Endothelial cell of umbilical vein (primary cell): Measurements from ENCODE around the gene NRP2. TPM values are rescaled to one million over a fixed set of nuclear protein-coding genes. Genes with fewer than 3 reads are reported as not detected.

Source experiments
- BruUV-seq: library from RNA; stranded (reverse); fragments of 400-500 nt; replicated peaks from 2 replicates; lab custom pipeline; 2021; lab: Mats Ljungman, UMichigan
- CTCF ChIA-PET: fragments of 300-600, 350-600 bp; sonication (Branson Sonifier 250); formaldehyde crosslinking; loops from one replicate; lab custom pipeline; 2021; ENCODE audit warnings: antibody characterized with exemption, inconsistent platforms; lab: Charles Lee
- POLR2A ChIA-PET: fragments of 300-600, 350-600 bp; sonication (Branson Sonifier 250); formaldehyde crosslinking; loops from one replicate; lab custom pipeline; 2021; ENCODE audit warnings: antibody characterized with exemption, inconsistent platforms; lab: Charles Lee
- DNase-seq: peaks from one replicate; pipeline ENCODE4 v3.0.0-alpha.2; 2011; ENCODE audit warnings: low read depth, low spot score
- FAIRE-seq: peaks from 2 replicates; lab custom pipeline; 2011; peaks lifted over from hg19 to GRCh38; lab: Jason Lieb, UNC
- H2AFZ ChIP-seq: 2 replicates; pipeline ENCODE4 v1.6.0; 2012; ENCODE audit warnings: low read depth, low read length, control low read depth, inconsistent platforms
- H3K27ac ChIP-seq: 2 replicates; pipeline ENCODE4 v1.5.1; 2011; ENCODE audit warnings: low read depth, mild to moderate bottlenecking, control low read depth, low read length, moderate library complexity; ENCODE audit not compliant: insufficient read depth
- H3K27me3 ChIP-seq, 2 experiments: 2 replicates each; pipeline versions ENCODE4 v1.6.0 to v1.6.1; 2011; ENCODE audit warnings: low read length in 2 of 2, mixed read lengths in 1 of 2; ENCODE audit not compliant: control insufficient read depth in 2 of 2, insufficient read depth in 2 of 2
- H3K36me3 ChIP-seq, 2 experiments: 2 replicates in 1 of 2; 3 replicates in 1 of 2; pipeline ENCODE4 v1.5.1; 2011; ENCODE audit warnings: low read length in 2 of 2, mild to moderate bottlenecking in 1 of 2, moderate library complexity in 1 of 2; ENCODE audit not compliant: control insufficient read depth in 2 of 2, insufficient read depth in 2 of 2; ENCODE audit errors: extremely low read depth in 1 of 2
- H3K4me1 ChIP-seq: 3 replicates; pipeline ENCODE4 v1.5.1; 2011; ENCODE audit warnings: mild to moderate bottlenecking, low read length; ENCODE audit not compliant: control insufficient read depth, insufficient read depth; ENCODE audit errors: extremely low read depth
- H3K4me2 ChIP-seq: 2 replicates; pipeline ENCODE4 v1.6.1; 2011; ENCODE audit warnings: low read length, control low read depth, mixed read lengths; ENCODE audit not compliant: insufficient read depth
- H3K4me3 ChIP-seq, 3 experiments: fragments of 200-600 bp in 1 of 3; sonication (generic), shearing (Covaris generic) in 1 of 3; replicated peaks in 1 of 3; 2 replicates each; pipeline ENCODE4 v1.5.1; 2011 to 2016; ENCODE audit warnings: control low read depth in 3 of 3, low read length in 3 of 3, mild to moderate bottlenecking in 2 of 3, inconsistent platforms in 1 of 3, low read depth in 1 of 3, moderate library complexity in 1 of 3; ENCODE audit not compliant: insufficient read depth in 1 of 3
- H3K79me2 ChIP-seq: 2 replicates; pipeline ENCODE4 v1.6.0; 2012; ENCODE audit warnings: low read length, inconsistent platforms; ENCODE audit not compliant: control insufficient read depth, insufficient read depth
- H3K9ac ChIP-seq: replicated peaks from 2 replicates; pipeline ENCODE3; 2011; ENCODE audit warnings: low read length, control low read depth; ENCODE audit not compliant: insufficient read depth; ENCODE audit errors: extremely low read depth
- H3K9me1 ChIP-seq: replicated peaks from 3 replicates; pipeline ENCODE4 v1.6.0; 2011; ENCODE audit warnings: mild to moderate bottlenecking, low read length; ENCODE audit not compliant: control insufficient read depth, insufficient read depth; ENCODE audit errors: extremely low read depth
- H3K9me3 ChIP-seq: replicated peaks from 2 replicates; pipeline ENCODE4 v1.5.1; 2012; ENCODE audit warnings: low read length, inconsistent platforms; ENCODE audit not compliant: control insufficient read depth, insufficient read depth
- H4K20me1 ChIP-seq: replicated peaks from 2 replicates; pipeline ENCODE3; 2011; ENCODE audit warnings: mild to moderate bottlenecking, low read length; ENCODE audit not compliant: control insufficient read depth, insufficient read depth; ENCODE audit errors: extremely low read depth
- EZH2 ChIP-seq: IDR thresholded peaks from 2 replicates; pipeline ENCODE4 v1.6.1; 2012; ENCODE audit warnings: borderline replicate concordance, low read depth, mild to moderate bottlenecking, moderate library complexity, low read length, inconsistent platforms; ENCODE audit not compliant: severe bottlenecking
- FOS ChIP-seq: IDR thresholded peaks from 2 replicates; pipeline ENCODE4 v1.6.1; 2011; ENCODE audit warnings: mild to moderate bottlenecking, low read length, moderate library complexity, borderline replicate concordance; ENCODE audit not compliant: insufficient read depth
- GATA2 ChIP-seq: IDR thresholded peaks from 2 replicates; pipeline ENCODE4 v1.7.0; 2011; ENCODE audit warnings: low read depth, mild to moderate bottlenecking, moderate library complexity, mixed read lengths, low read length; ENCODE audit not compliant: insufficient read length, insufficient read depth
- JUN ChIP-seq: IDR thresholded peaks from 2 replicates; pipeline ENCODE4 v1.6.1; 2011; ENCODE audit warnings: borderline replicate concordance, low read depth; ENCODE audit not compliant: insufficient read length, insufficient read depth
- MYC ChIP-seq: IDR thresholded peaks from one replicate; pipeline ENCODE4 v1.6.1; 2011; ENCODE audit warnings: mild to moderate bottlenecking, low read depth, low read length
- POLR2A ChIP-seq: IDR thresholded peaks from 2 replicates; pipeline ENCODE4 v1.6.1; 2012; ENCODE audit warnings: low read depth, mild to moderate bottlenecking, control low read depth, low read length
- POLR2AphosphoS5 ChIP-seq: IDR thresholded peaks from 2 replicates; pipeline ENCODE4 v1.6.1; 2012; ENCODE audit warnings: low read depth, mild to moderate bottlenecking, control low read depth, low read length, moderate library complexity; ENCODE audit not compliant: insufficient read depth
- dilution Hi-C: fragments of 300-500 bp; cut with MboI; formaldehyde crosslinking; loops from one replicate; pipeline ENCODE4 v1.15.0; 2019; ENCODE audit warnings: low sequenced_read_pairs; ENCODE audit not compliant: extremely low pct_ligation_motif_present
- intact Hi-C: fragments of 100-400 bp; cut with micrococcal nuclease; formaldehyde crosslinking; loops from one replicate; pipeline ENCODE4 v1.10.0; 2022
- polyA plus RNA-seq, 4 experiments: library from polyadenylated mRNA; depleted of rRNA in 3 of 4; stranded (reverse) in 3 of 4; unstranded in 1 of 4; fragments of >200 nt; gene quantifications; 2 replicates each; pipeline versions ENCODE4 v1.2.1 to v1.2.3, GENCODE V29; 2011 to 2012; ENCODE audit warnings: missing spikeins in 1 of 4
- total RNA-seq: library from RNA; stranded (reverse); gene quantifications from 2 replicates; pipeline ENCODE4 v1.2.3, GENCODE V29; 2021
- TF ChIP-seq, protein P1 (sequence below): IDR thresholded peaks from 2 replicates; pipeline ENCODE4 v1.6.1; 2011; ENCODE audit not compliant: insufficient read depth, insufficient read length
- TF ChIP-seq, protein P2 (sequence below), 2 donors: IDR thresholded peaks; 1 replicate in 1 of 2; 2 replicates in 1 of 2; pipeline ENCODE4 v1.5.1; 2011; ENCODE audit warnings: low read length in 2 of 2, mild to moderate bottlenecking in 2 of 2, moderate library complexity in 2 of 2, control low read depth in 1 of 2, inconsistent platforms in 1 of 2, low read depth in 1 of 2; ENCODE audit not compliant: insufficient read depth in 1 of 2; ENCODE audit errors: extremely low read depth in 1 of 2

The NRP2 gene
- total and polyA plus RNA-seq, 2 donors (not counting 3 experiments of a cell fraction or from before 2014, with no cell fraction given): 160 to 240 TPM

DNA sequence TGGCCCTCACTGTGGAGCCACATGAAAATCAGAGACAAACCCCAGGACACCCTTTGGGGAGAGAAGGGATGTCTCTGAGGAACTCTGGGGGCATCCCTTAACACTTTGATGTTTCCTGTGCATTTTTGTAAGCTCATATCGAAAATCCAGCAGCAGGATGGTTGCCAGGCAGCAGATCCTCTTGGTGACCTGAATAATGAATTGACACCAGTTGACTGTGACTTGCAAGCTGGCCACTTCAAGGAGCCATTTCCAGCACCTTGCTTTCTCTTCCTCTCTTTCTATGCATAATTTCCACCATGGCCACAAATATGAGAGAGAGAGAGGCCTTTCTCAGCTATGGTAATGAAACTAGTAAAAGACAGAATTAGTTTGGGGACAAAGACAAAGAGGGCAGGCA lies 91.7 kb downstream of the NRP2 start:
- no peaks in the 10 kb centered on the region for H4K20me1 ChIP-seq
- H3K36me3 ChIP-seq: peaks cover 0 to 21% of the 10 kb centered on the region in 2 experiments
- no peaks in the 10 kb centered on the region for H3K9me1 ChIP-seq
- H3K27ac ChIP-seq: no peak overlapping the region
- H3K27me3 ChIP-seq: no peaks in the 10 kb centered on the region
- ChIA-PET POLR2A (no interaction called here), CTCF (interaction anchor here (0.6 to 3.9 kb wide), 5 partner anchors 111 to 193 kb away, joined by 4 to 30 read pairs (median 9); no protein-coding TSS in a partner anchor)
- H3K4me1 ChIP-seq: peaks cover 16% of the 10 kb centered on the region
- FAIRE-seq (no peak), DNase-seq (no peak)
- dilution Hi-C loops: no loop called here
- no peak overlapping the region for H3K9ac ChIP-seq
- intact Hi-C loops: no loop called here
- TF ChIP-seq JUN: no peak
- TF ChIP-seq, protein P1, sequence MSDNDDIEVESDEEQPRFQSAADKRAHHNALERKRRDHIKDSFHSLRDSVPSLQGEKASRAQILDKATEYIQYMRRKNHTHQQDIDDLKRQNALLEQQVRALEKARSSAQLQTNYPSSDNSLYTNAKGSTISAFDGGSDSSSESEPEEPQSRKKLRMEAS: no peak
- TF ChIP-seq GATA2: no peak
- no peak for TF ChIP-seq MYC
- no peak for TF ChIP-seq POLR2AphosphoS5
- no peak for TF ChIP-seq EZH2
- no peak for TF ChIP-seq POLR2A
- TF ChIP-seq FOS: no peak
- TF ChIP-seq, protein P2, sequence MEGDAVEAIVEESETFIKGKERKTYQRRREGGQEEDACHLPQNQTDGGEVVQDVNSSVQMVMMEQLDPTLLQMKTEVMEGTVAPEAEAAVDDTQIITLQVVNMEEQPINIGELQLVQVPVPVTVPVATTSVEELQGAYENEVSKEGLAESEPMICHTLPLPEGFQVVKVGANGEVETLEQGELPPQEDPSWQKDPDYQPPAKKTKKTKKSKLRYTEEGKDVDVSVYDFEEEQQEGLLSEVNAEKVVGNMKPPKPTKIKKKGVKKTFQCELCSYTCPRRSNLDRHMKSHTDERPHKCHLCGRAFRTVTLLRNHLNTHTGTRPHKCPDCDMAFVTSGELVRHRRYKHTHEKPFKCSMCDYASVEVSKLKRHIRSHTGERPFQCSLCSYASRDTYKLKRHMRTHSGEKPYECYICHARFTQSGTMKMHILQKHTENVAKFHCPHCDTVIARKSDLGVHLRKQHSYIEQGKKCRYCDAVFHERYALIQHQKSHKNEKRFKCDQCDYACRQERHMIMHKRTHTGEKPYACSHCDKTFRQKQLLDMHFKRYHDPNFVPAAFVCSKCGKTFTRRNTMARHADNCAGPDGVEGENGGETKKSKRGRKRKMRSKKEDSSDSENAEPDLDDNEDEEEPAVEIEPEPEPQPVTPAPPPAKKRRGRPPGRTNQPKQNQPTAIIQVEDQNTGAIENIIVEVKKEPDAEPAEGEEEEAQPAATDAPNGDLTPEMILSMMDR (IDR thresholded peaks at IDR 0.05; ENCODE audit: extremely low read depth in 1 of 2, insufficient read depth in 1 of 2, low read depth in 1 of 2, low read length in 2 of 2): no peak
- H3K79me2 ChIP-seq: no peaks in the 10 kb centered on the region
- no peak overlapping the region for H3K4me2 ChIP-seq
- no peak overlapping the region for H2AFZ ChIP-seq
- H3K9me3 ChIP-seq: no peaks in the 10 kb centered on the region
- no TSS peak for BruUV-seq
- H3K4me3 ChIP-seq: no peak overlapping the region
